GM18508 (cell line): ENCODE measurements around the gene MPHOSPH6.
"Not testable (repeated sequence)": the region's sequence is repeated elsewhere in the genome, so short reads cannot be mapped to it uniquely, and the experiment has no call there.

Experiments
- ATAC-seq: cut with Tn5 transposase; IDR thresholded peaks from one replicate; pipeline ENCODE4 v1.9.1; 2021; ENCODE audit warnings: moderate number of reproducible peaks; ENCODE audit not compliant: insufficient read depth, unreplicated experiment

Gene MPHOSPH6

GRCh38 chr16:82176204-82176603, 6.2 kb upstream of the MPHOSPH6 start:
- no peak for ATAC-seq

GRCh38 chr16:82175627-82176026, 5.6 kb upstream of the MPHOSPH6 start:
- ATAC-seq = no peak

GRCh38 chr16:82167670-82168069, 2.4 kb downstream of the MPHOSPH6 start:
- no peak for ATAC-seq

DNA sequence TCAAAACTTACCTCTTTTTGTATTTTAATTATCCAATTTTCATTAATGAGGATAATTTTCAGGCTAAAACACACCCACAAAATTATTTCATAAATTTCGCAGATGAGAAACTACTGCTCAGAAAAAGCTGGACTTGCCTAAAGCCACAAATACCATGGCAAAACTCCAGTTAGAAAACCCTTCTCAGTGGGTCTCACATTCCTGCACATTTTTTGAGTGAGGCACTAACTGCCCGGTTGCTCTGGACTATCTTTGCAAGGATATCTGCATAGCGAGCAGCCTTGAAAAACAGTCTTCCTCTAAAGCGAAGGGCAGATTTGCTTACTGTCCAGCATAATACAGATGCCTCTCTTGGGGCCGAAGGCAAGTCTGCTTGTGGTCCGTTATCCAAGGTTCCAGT, 9.8 kb downstream of the MPHOSPH6 start:
- ATAC-seq = no peak

DNA sequence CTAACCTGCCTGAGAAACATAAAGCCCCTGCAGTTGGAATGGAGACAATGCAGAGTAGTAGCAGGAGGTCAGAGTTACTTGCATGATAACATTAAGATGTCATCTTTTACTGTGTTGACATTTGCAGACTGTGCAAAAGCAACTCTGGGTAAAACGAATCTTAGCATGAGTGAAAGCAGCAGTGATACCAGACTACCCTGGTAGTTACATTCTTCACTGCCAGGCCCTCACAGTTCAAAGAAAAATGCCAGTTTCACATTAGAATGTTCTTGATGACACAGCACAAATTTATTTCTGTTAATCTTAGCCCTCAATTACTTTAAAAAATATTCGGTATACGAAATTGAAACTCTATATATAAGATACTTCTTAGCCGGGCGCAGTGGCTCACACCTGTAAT, 12.2 kb downstream of the MPHOSPH6 start:
- ATAC-seq = no peak

GRCh38 chr16:82157534-82157812, 12.6 kb downstream of the MPHOSPH6 start:
- no peak for ATAC-seq

DNA sequence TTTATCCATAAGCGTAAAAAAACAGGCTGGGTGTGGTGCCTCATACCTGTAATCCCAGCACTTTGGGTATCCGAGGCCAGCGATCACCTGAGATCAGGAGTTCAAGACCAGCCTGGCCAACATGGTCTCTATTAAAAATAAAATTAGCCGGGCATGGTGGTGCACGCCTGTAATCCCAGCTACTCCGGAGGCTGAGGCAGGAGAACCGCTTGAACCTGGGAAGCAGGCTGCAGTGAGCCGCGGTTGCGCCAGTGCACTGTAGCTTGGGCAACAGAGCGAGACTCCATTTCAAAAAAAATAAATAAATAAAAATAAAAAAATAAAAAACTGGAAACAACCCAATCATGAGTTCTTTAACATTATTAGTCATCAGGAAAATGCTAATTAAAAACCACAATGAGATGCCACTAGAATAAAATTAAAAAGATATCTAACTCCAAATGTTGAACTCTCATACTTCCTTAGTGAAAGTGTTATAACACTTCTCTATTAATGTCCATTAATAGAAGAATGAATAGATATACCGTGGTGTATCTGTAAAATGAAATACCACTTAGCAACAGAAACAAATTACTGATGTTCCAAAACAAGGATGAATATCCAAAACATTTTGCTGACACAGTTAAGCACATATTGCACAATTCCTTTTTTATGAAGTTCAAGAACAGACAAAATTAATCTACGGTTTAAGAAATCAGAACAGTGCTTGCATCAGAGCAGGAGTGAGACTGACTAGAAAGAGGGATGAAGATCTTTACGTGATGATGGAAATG, 13.1 kb downstream of the MPHOSPH6 start:
- no peak for ATAC-seq

DNA sequence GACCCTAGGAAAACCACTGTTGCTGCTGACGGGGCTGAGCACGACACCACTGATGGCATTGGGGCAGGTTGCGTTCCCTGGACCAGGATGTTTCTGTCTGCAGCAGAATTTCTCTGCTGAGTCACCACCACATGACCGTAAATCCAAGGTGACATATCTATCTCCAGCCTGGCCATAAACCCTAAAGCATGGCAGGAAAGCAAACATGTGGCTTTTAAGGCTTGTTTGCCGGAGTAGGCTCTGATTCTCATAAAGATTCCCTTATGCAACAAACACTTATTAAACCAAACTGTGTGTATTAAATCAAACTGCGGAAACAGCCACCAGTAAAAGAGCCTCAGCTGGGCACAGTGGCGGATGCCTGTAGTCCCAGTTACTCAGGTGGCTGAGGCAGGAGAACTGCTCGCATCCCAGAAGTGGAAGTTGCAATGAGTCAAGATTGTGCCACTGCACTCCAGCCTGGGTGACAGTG, 17.3 kb downstream of the MPHOSPH6 start:
- no peak for ATAC-seq

- ATAC-seq = no peak
Measured at GRCh38 chr16:82152196-82152595, 17.8 kb downstream of the MPHOSPH6 start.

DNA sequence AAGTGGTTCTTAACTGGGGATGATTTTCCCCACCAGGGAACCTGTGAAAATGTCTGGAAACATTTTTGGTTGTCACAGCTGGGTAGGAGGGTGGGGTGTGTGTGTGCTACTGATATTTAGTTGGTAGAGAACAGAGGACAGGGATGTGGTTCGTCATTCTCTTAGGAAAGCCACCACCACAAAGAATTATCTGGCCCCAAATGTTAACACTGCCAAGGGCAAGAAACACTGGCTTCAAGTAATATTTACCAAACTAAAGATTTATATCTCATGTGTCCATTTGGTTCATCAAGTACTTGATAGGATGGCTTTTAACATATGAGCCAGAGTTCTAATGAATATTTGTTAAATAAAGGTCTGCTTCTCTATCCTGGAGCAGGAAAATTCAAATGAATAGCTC, 19.5 kb downstream of the MPHOSPH6 start:
- no peak for ATAC-seq

GRCh38 chr16:82149536-82149935, 20.5 kb downstream of the MPHOSPH6 start:
- no peak for ATAC-seq

GRCh38 chr16:82147546-82147945, 22.5 kb downstream of the MPHOSPH6 start:
- no peak for ATAC-seq

GRCh38 chr16:82146957-82147356, 23.1 kb downstream of the MPHOSPH6 start:
- no peak for ATAC-seq

GRCh38 chr16:82146556-82146955, 23.5 kb downstream of the MPHOSPH6 start:
- no peak for ATAC-seq

DNA sequence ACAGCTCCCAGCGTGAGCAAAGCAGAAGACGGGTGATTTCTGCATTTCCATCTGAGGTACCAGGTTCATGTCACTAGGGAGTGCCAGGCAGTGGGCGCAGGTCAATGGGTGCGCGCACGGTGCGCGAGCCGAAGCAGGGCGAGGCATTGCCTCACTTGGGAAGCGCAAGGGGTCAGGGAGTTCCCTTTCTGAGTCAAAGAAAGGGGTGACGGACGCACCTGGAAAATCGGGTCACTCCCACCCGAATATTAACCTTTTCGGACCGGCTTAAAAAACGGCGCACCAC, 30.8 kb downstream of the MPHOSPH6 start:
- not testable (repeated sequence) for ATAC-seq

DNA sequence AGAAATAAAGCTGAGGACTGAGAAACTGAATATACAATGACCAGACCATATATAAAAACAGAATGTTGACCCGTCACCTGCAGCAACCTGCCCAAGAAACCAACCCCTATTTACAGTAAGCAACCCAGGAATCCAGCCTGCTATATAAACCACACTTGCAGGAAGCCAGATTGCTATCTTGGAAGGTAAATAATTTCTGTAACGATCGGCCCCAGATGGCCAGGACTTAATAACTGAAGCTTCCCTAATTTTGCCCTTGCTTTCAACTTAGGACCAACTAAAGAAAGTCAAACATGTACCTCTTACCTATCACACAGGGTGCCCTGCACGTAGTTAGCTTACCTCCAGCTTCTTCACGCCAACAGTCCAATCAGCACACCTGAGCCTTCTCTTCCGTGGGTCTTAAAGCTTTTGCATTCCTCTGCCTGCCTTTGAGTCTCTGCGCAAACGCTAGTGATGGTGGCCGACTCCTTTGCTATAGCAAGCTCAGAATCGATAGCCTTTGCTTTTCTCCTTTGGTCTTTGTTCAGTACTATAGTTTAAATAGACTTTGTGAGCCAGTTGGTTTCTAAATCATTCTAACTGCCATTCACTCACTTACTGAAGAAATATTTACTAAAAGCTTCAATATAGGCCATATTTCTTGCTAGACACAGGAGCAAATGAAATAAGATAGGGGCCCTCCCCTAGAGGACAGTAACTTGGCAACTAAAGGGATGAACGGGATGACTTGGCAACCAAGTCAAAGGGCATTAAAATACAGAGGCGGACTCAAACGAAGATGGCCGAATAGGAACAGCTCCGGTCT, 31.3 kb downstream of the MPHOSPH6 start:
- no peak for ATAC-seq

DNA sequence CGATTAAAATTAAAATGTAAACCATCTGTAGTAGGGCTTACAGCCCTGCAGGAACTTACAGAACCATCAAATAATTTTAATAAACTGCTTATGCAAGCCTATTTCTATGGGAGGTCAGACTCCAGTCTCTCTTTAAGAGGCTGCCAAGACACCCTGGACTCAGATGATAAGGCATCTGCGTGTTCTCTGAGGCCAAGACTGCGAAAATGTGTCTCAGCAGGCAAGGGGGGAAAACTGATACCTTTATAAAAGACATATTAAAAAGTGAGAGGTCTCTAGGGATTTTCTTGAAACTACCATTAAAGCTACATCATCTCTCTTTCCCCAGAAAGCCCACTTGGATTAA, 32.2 kb downstream of the MPHOSPH6 start:
- ATAC-seq = no peak

DNA sequence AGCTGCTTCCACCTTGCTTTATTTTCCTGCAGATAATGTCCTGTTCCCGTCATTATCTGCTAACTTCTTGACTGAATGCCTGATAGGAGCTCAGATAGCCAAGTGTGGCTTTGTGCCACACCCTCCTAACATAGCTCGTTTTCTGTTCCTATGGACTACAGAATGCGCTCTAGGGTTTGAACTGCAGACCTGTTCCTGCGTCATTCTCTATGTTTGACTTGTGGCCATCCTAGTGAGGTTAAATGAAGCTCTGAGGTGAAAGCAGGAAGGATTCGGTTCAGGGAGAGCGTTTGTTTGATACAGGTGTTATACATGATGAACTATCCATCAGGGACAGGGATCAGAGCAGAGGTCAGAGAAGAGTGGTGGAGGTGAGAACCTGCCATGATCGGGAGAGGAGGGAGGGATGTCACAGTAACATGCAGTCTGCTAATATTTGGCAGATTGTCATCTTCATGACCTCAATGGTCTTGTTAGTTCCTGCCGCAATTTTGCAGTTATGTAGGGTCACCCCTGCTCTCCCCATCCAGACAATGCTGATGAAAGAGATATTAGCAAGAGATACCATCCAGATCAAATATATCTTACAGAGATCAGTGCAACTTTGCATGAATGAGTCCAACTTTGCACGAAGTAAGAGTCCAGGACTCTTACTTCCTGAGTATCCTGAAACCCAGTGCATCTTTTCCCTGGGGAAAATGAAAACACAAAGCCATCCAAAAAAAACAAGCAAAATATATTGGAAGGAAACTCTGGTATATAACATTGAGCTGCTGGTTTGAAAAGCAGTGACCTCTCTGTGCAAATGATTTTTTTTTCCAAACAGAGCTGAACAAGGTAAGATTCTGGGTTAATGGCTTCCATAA, 32.8 kb downstream of the MPHOSPH6 start:
- no peak for ATAC-seq

- ATAC-seq = no peak
Measured at GRCh38 chr16:82135844-82136243, 34.2 kb downstream of the MPHOSPH6 start.

- no peak for ATAC-seq
Measured at GRCh38 chr16:82134846-82135245, 35.2 kb downstream of the MPHOSPH6 start.

DNA sequence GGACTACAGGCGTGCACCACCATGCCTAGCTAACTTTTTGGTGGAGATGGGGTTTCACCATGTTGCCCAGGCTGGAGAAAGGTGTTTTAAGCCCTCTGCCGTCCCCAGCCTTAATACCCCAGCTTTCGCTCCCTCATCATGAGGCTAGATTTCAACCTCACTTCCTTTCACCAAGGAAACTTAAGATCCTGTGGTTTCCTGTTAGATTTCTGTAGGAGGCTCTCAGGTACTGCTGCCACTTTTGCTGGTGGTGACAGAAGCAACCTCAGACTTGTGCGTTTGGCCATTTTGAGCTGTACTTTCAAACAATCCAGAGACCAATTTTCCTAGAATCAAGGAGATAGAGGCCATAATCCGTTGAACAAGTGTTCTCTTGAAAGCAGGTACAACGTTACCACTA, 36.2 kb downstream of the MPHOSPH6 start:
- ATAC-seq = no peak
